Measurements from ENCODE around the gene CCDC146.

- TF ChIP-seq POLR2A (IDR thresholded peaks at IDR 0.05; ENCODE audit: control extremely low read depth in 1 of 2, low read depth in 2 of 2, low read length in 2 of 2) = no peak
- TF ChIP-seq CHD1 (IDR thresholded peaks at IDR 0.05; ENCODE audit: low read depth, low read length) = no peak
- TF ChIP-seq RNF2 (IDR thresholded peaks at IDR 0.05; ENCODE audit: borderline replicate concordance, low read depth, low read length, missing control alignments, poor library complexity, severe bottlenecking) = no peak
- TF ChIP-seq EP300 (IDR thresholded peaks at IDR 0.05; ENCODE audit: borderline replicate concordance in 1 of 2, low read depth in 2 of 2, low read length in 2 of 2) = no peak
- TF ChIP-seq CTCF (IDR thresholded peaks at IDR 0.05; ENCODE audit: control extremely low read depth in 1 of 3, insufficient read depth in 1 of 3, low read depth in 1 of 3, low read length in 3 of 3) = no peak
- TF ChIP-seq EZH2 (IDR thresholded peaks at IDR 0.05; ENCODE audit: low read depth, low read length, severe bottlenecking) = no peak
- TF ChIP-seq ATF3 (IDR thresholded peaks at IDR 0.05; ENCODE audit: insufficient read depth, low read depth, low read length) = no peak
Observed at GRCh38 chr7:77262316-77262715, 139.9 kb downstream of the CCDC146 start.

All from H1 (cell line).